GM13976 (cell line): ENCODE results near the gene ZMYND15.

Experiments used
- DNase-seq: peaks from one replicate; pipeline ENCODE4 v3.0.0; 2012; ENCODE audit warnings: low spot score
- CTCF ChIP-seq: IDR thresholded peaks from 2 replicates; pipeline ENCODE4 v1.5.1; 2012; ENCODE audit warnings: borderline replicate concordance, mild to moderate bottlenecking; ENCODE audit not compliant: insufficient read depth; ENCODE audit errors: extremely low read depth, missing control alignments, control extremely low read depth
- in situ Hi-C: fragments of 300-500 bp; cut with MboI; formaldehyde crosslinking; loops from one replicate; pipeline ENCODE4 v1.12.0; 2022; ENCODE audit warnings: low sequenced_read_pairs, mixed read lengths, inconsistent platforms; ENCODE audit not compliant: unreplicated experiment

The ZMYND15 gene

GRCh38 chr17:4768298-4768697, 28.7 kb downstream of the ZMYND15 start:
- DNase-seq = no peak
- TF ChIP-seq CTCF = no peak
- in situ Hi-C loops = no loop called here

GRCh38 chr17:4769628-4770027, 30.0 kb downstream of the ZMYND15 start:
- in situ Hi-C loops = no loop called here
- no peak for DNase-seq

GRCh38 chr17:4771519-4772234, 32.0 kb downstream of the ZMYND15 start, which contains the start of gene TM4SF5:
TM4SF5 (plus strand) TSS chr17:4771886; CDS start chr17:4771923, 37 bp downstream.
- in situ Hi-C loops = no loop called here
- no peak for DNase-seq
- TF ChIP-seq CTCF = no peak

More at GRCh38 chr17:4769628-4770027, 30.0 kb downstream of the ZMYND15 start:
- no peak for TF ChIP-seq CTCF

- TF ChIP-seq CTCF = no peak
- DNase-seq = no peak
- in situ Hi-C loops = no loop called here
Observed at GRCh38 chr17:4772235-4772613, 32.6 kb downstream of the ZMYND15 start.

GRCh38 chr17:4777969-4778760, 38.5 kb downstream of the ZMYND15 start:
- in situ Hi-C loops = no loop called here
- DNase-seq = no peak
- TF ChIP-seq CTCF = no peak

- no peak for TF ChIP-seq CTCF
- no peak for DNase-seq
- in situ Hi-C loops = loop anchor here (10.0 kb wide), 1 partner anchor 104 kb away; no protein-coding TSS in a partner anchor
Observed at GRCh38 chr17:4780325-4780955, 40.8 kb downstream of the ZMYND15 start.
